Endothelial cell of umbilical vein (primary cell): ENCODE measurements around the gene SECTM1.

Experiments
- CTCF ChIP-seq, 2 donors: IDR thresholded peaks; 1 replicate in 1 of 2; 2 replicates in 1 of 2; pipeline ENCODE4 v1.5.1; 2011; ENCODE audit warnings: low read length in 2 of 2, mild to moderate bottlenecking in 2 of 2, moderate library complexity in 2 of 2, control low read depth in 1 of 2, inconsistent platforms in 1 of 2, low read depth in 1 of 2; ENCODE audit not compliant: insufficient read depth in 1 of 2; ENCODE audit errors: extremely low read depth in 1 of 2
- EZH2 ChIP-seq: IDR thresholded peaks from 2 replicates; pipeline ENCODE4 v1.6.1; 2012; ENCODE audit warnings: borderline replicate concordance, low read depth, mild to moderate bottlenecking, moderate library complexity, low read length, inconsistent platforms; ENCODE audit not compliant: severe bottlenecking
- FOS ChIP-seq: IDR thresholded peaks from 2 replicates; pipeline ENCODE4 v1.6.1; 2011; ENCODE audit warnings: mild to moderate bottlenecking, low read length, moderate library complexity, borderline replicate concordance; ENCODE audit not compliant: insufficient read depth
- GATA2 ChIP-seq: IDR thresholded peaks from 2 replicates; pipeline ENCODE4 v1.7.0; 2011; ENCODE audit warnings: low read depth, mild to moderate bottlenecking, moderate library complexity, mixed read lengths, low read length; ENCODE audit not compliant: insufficient read length, insufficient read depth
- JUN ChIP-seq: IDR thresholded peaks from 2 replicates; pipeline ENCODE4 v1.6.1; 2011; ENCODE audit warnings: borderline replicate concordance, low read depth; ENCODE audit not compliant: insufficient read length, insufficient read depth
- MAX ChIP-seq: IDR thresholded peaks from 2 replicates; pipeline ENCODE4 v1.6.1; 2011; ENCODE audit not compliant: insufficient read depth, insufficient read length
- MYC ChIP-seq: IDR thresholded peaks from one replicate; pipeline ENCODE4 v1.6.1; 2011; ENCODE audit warnings: mild to moderate bottlenecking, low read depth, low read length
- POLR2A ChIP-seq: IDR thresholded peaks from 2 replicates; pipeline ENCODE4 v1.6.1; 2012; ENCODE audit warnings: low read depth, mild to moderate bottlenecking, control low read depth, low read length
- POLR2AphosphoS5 ChIP-seq: IDR thresholded peaks from 2 replicates; pipeline ENCODE4 v1.6.1; 2012; ENCODE audit warnings: low read depth, mild to moderate bottlenecking, control low read depth, low read length, moderate library complexity; ENCODE audit not compliant: insufficient read depth

GRCh38 chr17:82325286-82326180 lies 8.0 kb downstream of the SECTM1 start:
- TF ChIP-seq CTCF (IDR thresholded peaks at IDR 0.05; ENCODE audit: extremely low read depth in 1 of 2, insufficient read depth in 1 of 2, low read depth in 1 of 2, low read length in 2 of 2) (no peak), JUN (no peak), POLR2AphosphoS5 (no peak), POLR2A (no peak), MAX (no peak), EZH2 (no peak), FOS (no peak), MYC (no peak), GATA2 (no peak)
